ENCODE data around the gene OR8G5.

DNA sequence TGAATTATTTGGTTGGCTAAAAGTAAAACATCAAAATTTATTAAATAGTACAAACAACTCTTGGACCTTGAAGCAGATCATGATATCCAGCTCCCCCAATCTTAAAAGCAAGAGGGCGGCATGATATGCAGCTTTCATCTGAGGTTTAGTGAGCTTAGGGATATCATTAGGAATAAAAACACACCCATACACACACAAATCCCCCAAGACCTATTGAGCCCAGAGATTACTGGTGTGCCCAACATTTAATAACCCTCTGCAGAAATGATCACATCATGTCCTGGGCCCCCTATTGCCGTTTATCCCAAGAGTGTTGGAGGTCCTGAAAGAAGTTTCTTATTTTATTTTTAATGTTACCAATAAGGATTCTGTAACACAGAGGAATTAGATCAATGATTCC is 57.7 kb downstream of the OR8G5 start, which contains the start of gene OR8D1:
- TF ChIP-seq, protein P1, sequence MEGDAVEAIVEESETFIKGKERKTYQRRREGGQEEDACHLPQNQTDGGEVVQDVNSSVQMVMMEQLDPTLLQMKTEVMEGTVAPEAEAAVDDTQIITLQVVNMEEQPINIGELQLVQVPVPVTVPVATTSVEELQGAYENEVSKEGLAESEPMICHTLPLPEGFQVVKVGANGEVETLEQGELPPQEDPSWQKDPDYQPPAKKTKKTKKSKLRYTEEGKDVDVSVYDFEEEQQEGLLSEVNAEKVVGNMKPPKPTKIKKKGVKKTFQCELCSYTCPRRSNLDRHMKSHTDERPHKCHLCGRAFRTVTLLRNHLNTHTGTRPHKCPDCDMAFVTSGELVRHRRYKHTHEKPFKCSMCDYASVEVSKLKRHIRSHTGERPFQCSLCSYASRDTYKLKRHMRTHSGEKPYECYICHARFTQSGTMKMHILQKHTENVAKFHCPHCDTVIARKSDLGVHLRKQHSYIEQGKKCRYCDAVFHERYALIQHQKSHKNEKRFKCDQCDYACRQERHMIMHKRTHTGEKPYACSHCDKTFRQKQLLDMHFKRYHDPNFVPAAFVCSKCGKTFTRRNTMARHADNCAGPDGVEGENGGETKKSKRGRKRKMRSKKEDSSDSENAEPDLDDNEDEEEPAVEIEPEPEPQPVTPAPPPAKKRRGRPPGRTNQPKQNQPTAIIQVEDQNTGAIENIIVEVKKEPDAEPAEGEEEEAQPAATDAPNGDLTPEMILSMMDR (IDR thresholded peaks at IDR 0.05) = no peak
- TF ChIP-seq POLR2A (IDR thresholded peaks at IDR 0.05) = no peak
